GM12878 (cell line): ENCODE results near the gene CCSER1. TPM values are rescaled to one million over a fixed set of nuclear protein-coding genes. Genes with fewer than 3 reads are reported as not detected.

ENCODE experiments used
- ATAC-seq: fragments of 200-7000 bp; cut with Tn5 transposase; 3 replicates; pipeline ENCODE4 v1.9.1; 2020; ENCODE audit warnings: mild to moderate bottlenecking, moderate library complexity
- BruUV-seq: library from RNA; stranded (reverse); fragments of 400-500 nt; replicated peaks from 2 replicates; lab custom pipeline; 2021; lab: Mats Ljungman, UMichigan
- CTCF ChIA-PET: fragments of 300-600 bp; sonication (Branson Sonifier 250); formaldehyde crosslinking; extraction: SDS; loops from one replicate; lab custom pipeline; 2021; ENCODE audit warnings: inconsistent platforms; lab: Yijun Ruan, JAX
- POLR2A ChIA-PET: fragments of 350-600 bp; formaldehyde crosslinking; extraction: SDS; loops from one replicate; lab custom pipeline; 2021; ENCODE audit warnings: inconsistent platforms; lab: Charles Lee
- RAD21 ChIA-PET: fragments of 300-600 bp; sonication (Branson Sonifier 250); formaldehyde crosslinking; loops from one replicate; lab custom pipeline; 2023; ENCODE audit warnings: antibody characterized with exemption; ENCODE audit not compliant: unreplicated experiment; lab: Charles Lee
- SMC1A ChIA-PET: fragments of 300-600 bp; sonication (Branson Sonifier 250); formaldehyde crosslinking; loops from one replicate; lab custom pipeline; 2023; ENCODE audit not compliant: unreplicated experiment, uncharacterized antibody; lab: Charles Lee
- DNase-seq: peaks from one replicate; pipeline ENCODE4 v3.0.0-alpha.2; 2011; ENCODE audit warnings: low read depth, low spot score
- FAIRE-seq: peaks from 3 replicates; lab custom pipeline; 2011; peaks lifted over from hg19 to GRCh38; lab: Jason Lieb, UNC
- H2AFZ ChIP-seq: 2 replicates; pipeline ENCODE4 v1.6.0; 2011; ENCODE audit warnings: low read depth, low read length, control low read depth; ENCODE audit not compliant: control insufficient read depth
- H3K27ac ChIP-seq: 2 replicates; pipeline ENCODE4 v1.5.1; 2011; ENCODE audit warnings: control low read depth; ENCODE audit not compliant: control insufficient read depth, insufficient read depth
- H3K27me3 ChIP-seq, 2 experiments: replicated peaks in 1 of 2; 2 replicates each; pipeline versions ENCODE4 v1.6.0 to v1.6.1; 2011; ENCODE audit warnings: low read length in 1 of 2; ENCODE audit not compliant: control insufficient read depth in 2 of 2, insufficient read depth in 2 of 2
- H3K36me3 ChIP-seq, 2 experiments: 2 replicates each; pipeline ENCODE4 v1.5.1; 2011; ENCODE audit warnings: low read length in 1 of 2; ENCODE audit not compliant: control insufficient read depth in 2 of 2, insufficient read depth in 2 of 2
- H3K4me1 ChIP-seq: 2 replicates; pipeline ENCODE4 v1.6.1; 2011; ENCODE audit warnings: mild to moderate bottlenecking, low read length, moderate library complexity, mixed read lengths; ENCODE audit not compliant: control insufficient read depth, insufficient read depth
- H3K4me2 ChIP-seq: 2 replicates; pipeline ENCODE4 v1.6.0; 2011; ENCODE audit warnings: control low read depth; ENCODE audit not compliant: control insufficient read depth, insufficient read depth
- H3K4me3 ChIP-seq: fragments of 200-600 bp; sonication (generic); 2 replicates; pipeline ENCODE4 v1.5.1; 2016
- H3K79me2 ChIP-seq: 2 replicates; pipeline ENCODE4 v1.6.0; 2011; ENCODE audit warnings: low read length; ENCODE audit not compliant: control insufficient read depth, insufficient read depth
- H3K9ac ChIP-seq: 2 replicates; pipeline ENCODE4 v1.8.0; 2011; ENCODE audit warnings: low read length, control low read depth, mixed read lengths; ENCODE audit not compliant: control insufficient read depth, insufficient read depth
- H3K9me3 ChIP-seq: replicated peaks from 3 replicates; pipeline ENCODE4 v1.5.1; 2011; ENCODE audit warnings: mild to moderate bottlenecking, low read length; ENCODE audit not compliant: control insufficient read depth, insufficient read depth
- H4K20me1 ChIP-seq: 2 replicates; pipeline ENCODE4 v1.6.0; 2011; ENCODE audit not compliant: control insufficient read depth, insufficient read depth
- ATF7 ChIP-seq: fragments of 450-650 bp; IDR thresholded peaks from 2 replicates; pipeline ENCODE4 v1.6.1; 2016; ENCODE audit warnings: low read depth, mild to moderate bottlenecking
- BMI1 ChIP-seq: fragments of 450-650 bp; IDR thresholded peaks from 2 replicates; pipeline ENCODE4 v1.6.1; 2016; ENCODE audit warnings: mild to moderate bottlenecking, moderate library complexity, borderline replicate concordance
- CBX3 ChIP-seq: fragments of 200-600 bp; sonication (generic); IDR thresholded peaks from 2 replicates; pipeline ENCODE4 v1.6.1; 2016; ENCODE audit warnings: low read depth, borderline replicate concordance
- CREM ChIP-seq: IDR thresholded peaks from 2 replicates; pipeline ENCODE4 v1.6.1; 2014; ENCODE audit warnings: antibody characterized with exemption, low read depth
- FOS ChIP-seq: IDR thresholded peaks from 3 replicates; pipeline ENCODE4 v1.6.1; 2011; ENCODE audit warnings: borderline replicate concordance; ENCODE audit not compliant: insufficient read length; ENCODE audit errors: extremely low read depth
- FOXM1 ChIP-seq: IDR thresholded peaks from 2 replicates; pipeline ENCODE4 v1.6.1; 2012; ENCODE audit warnings: low read depth, mild to moderate bottlenecking, inconsistent platforms, low read length, moderate library complexity
- GABPA ChIP-seq: IDR thresholded peaks from 2 replicates; pipeline ENCODE4 v1.6.1; 2014; ENCODE audit warnings: antibody characterized with exemption, low read depth, mild to moderate bottlenecking, inconsistent platforms
- HCFC1 ChIP-seq: fragments of 150-350 bp; IDR thresholded peaks from 2 replicates; pipeline ENCODE4 v1.6.1; 2014; ENCODE audit warnings: low read length
- MEF2B ChIP-seq: fragments of 450-650 bp; IDR thresholded peaks from 2 replicates; pipeline ENCODE4 v1.6.1; 2018; ENCODE audit warnings: mild to moderate bottlenecking, moderate library complexity; ENCODE audit not compliant: partially characterized antibody, poor library complexity, severe bottlenecking
- PML ChIP-seq: IDR thresholded peaks from 2 replicates; pipeline ENCODE4 v1.6.1; 2012; ENCODE audit warnings: low read length, inconsistent platforms
- RAD21 ChIP-seq: IDR thresholded peaks from 2 replicates; pipeline ENCODE4 v1.6.1; 2011; ENCODE audit warnings: mild to moderate bottlenecking, low read depth, low read length, moderate library complexity; ENCODE audit not compliant: insufficient read depth
- RB1 ChIP-seq: fragments of 450-650 bp; formaldehyde crosslinking; IDR thresholded peaks from 2 replicates; pipeline ENCODE4 v1.6.1; 2017; ENCODE audit warnings: mild to moderate bottlenecking, borderline replicate concordance
- SMAD1 ChIP-seq: fragments of 450-650 bp; IDR thresholded peaks from 2 replicates; pipeline ENCODE4 v1.6.1; 2018; ENCODE audit warnings: mild to moderate bottlenecking, low read depth; ENCODE audit not compliant: partially characterized antibody
- YBX1 ChIP-seq: fragments of 450-650 bp; IDR thresholded peaks from 2 replicates; pipeline ENCODE4 v1.6.1; 2016; ENCODE audit warnings: antibody characterized with exemption
- ZNF217 ChIP-seq: fragments of 450-650 bp; IDR thresholded peaks from 2 replicates; pipeline ENCODE4 v1.6.1; 2017; ENCODE audit warnings: antibody characterized with exemption, mild to moderate bottlenecking
- ZNF24 ChIP-seq: fragments of 450-650 bp; IDR thresholded peaks from 2 replicates; pipeline ENCODE4 v1.6.1; 2017; ENCODE audit warnings: antibody characterized with exemption, mild to moderate bottlenecking
- WGBS: methylation state at CpG from one replicate; pipeline ENCODE4 v1.1.6; 2016; ENCODE audit warnings: low lambda C conversion rate; ENCODE audit not compliant: insufficient replicate concordance, insufficient coverage; ENCODE audit errors: missing lambda C conversion rate; 5-methylcytosine and 5-hydroxymethylcytosine counted together
- in situ Hi-C: fragments of 300-500 bp; cut with MboI; formaldehyde crosslinking; loops from 9 replicates; pipeline ENCODE4 v1.14.3; 2018; ENCODE audit warnings: mixed read lengths
- intact Hi-C: fragments of 100-400 bp; cut with micrococcal nuclease; formaldehyde crosslinking; loops from one replicate; pipeline ENCODE4 v1.14.2; 2022; ENCODE audit not compliant: unreplicated experiment
- polyA plus RNA-seq, 11 experiments: library from polyadenylated mRNA; depleted of rRNA in 4 of 11; unstranded in 6 of 11; stranded (reverse) in 5 of 11; fragments of >200 nt; fragmentation: Nextera tagmentation in 4 of 11; fragmentation: Illumina TruSeq in 1 of 11; extraction: Ambion mirVana in 4 of 11; extraction: Trizol in 1 of 11; gene quantifications; 1 replicate in 1 of 11; 2 replicates in 10 of 11; pipeline versions ENCODE4 v1.2.1 to v1.2.3, GENCODE V29; 2011 to 2016; ENCODE audit warnings: inconsistent platforms in 2 of 11, missing spikeins in 2 of 11, low read depth in 1 of 11
- total RNA-seq, 4 experiments: library from RNA; depleted of rRNA in 3 of 4; stranded (reverse); fragments of >200 nt in 3 of 4; fragmentation: Illumina TruSeq in 1 of 4; extraction: Trizol in 1 of 4; gene quantifications; 2 replicates each; pipeline versions ENCODE4 v1.2.1 to v1.2.3, GENCODE V29; 2013 to 2021
- TF ChIP-seq, protein P1 (sequence below): fragments of 450-650 bp; IDR thresholded peaks from 2 replicates; pipeline ENCODE4 v1.6.1; 2017; ENCODE audit warnings: mild to moderate bottlenecking, low read depth, inconsistent platforms; ENCODE audit not compliant: poor library complexity, severe bottlenecking
- TF ChIP-seq, protein P2 (sequence below): fragments of 450-650 bp; IDR thresholded peaks from 2 replicates; pipeline ENCODE4 v1.6.1; 2018; ENCODE audit warnings: mild to moderate bottlenecking, low read depth, moderate library complexity; ENCODE audit not compliant: partially characterized antibody
- TF ChIP-seq, protein P3 (sequence below): fragments of 450-650 bp; formaldehyde crosslinking; IDR thresholded peaks from 2 replicates; pipeline ENCODE4 v1.4.0; 2022; ENCODE audit warnings: mild to moderate bottlenecking, moderate library complexity

CCSER1 gene
- total and polyA plus RNA-seq, 10 of the 15 experiments (the other 5 are each of a cell fraction or from before 2014, with no cell fraction given): 0.22 to 2.7 (median 1.0) TPM

DNA sequence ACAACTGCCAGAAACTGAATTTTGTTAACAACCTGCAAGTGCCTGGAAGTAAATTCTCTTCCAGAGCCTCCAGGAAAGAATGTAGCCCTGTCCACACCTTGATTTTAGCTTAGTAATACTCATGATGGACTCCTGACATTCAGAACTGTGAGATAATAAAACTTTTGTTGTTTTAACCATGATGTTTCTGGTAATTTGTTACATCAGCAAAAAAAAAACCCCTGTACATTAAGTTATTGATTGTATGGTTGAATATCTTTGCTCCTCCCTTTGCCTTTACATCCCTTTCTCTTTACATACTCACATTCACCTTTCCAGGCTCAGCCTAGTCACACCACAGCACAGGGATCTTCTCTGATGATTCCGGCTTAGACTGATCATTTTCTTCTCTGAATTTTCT is 1294.8 kb downstream of the CCSER1 start:
- no peak for DNase-seq
- WGBS: 0% methylated on average over 1 of the region's 1 CpG
- Histone ChIP-seq H3K9me3 (no peaks in the 10 kb centered on the region), H4K20me1 (no peaks in the 10 kb centered on the region), H2AFZ (no peak overlapping the region), H3K4me3 (no peak overlapping the region), H3K27ac (no peak overlapping the region), H3K9ac (no peak overlapping the region), H3K4me1 (no peaks in the 10 kb centered on the region), H3K79me2 (no peaks in the 10 kb centered on the region), H3K27me3 (no peaks in the 10 kb centered on the region), H3K36me3 (no peaks in the 10 kb centered on the region), H3K4me2 (no peak overlapping the region)
- no peak for FAIRE-seq
- POLR2A ChIA-PET: no interaction called here
- ATAC-seq: no peak
- intact Hi-C loops: no loop called here
- no TSS peak for BruUV-seq
- CTCF ChIA-PET: no interaction called here
- in situ Hi-C loops: no loop called here
- SMC1A ChIA-PET: interaction anchor here (0.6 kb wide), 1 partner anchor 428 kb away, joined by 3 read pairs; no protein-coding TSS in a partner anchor
- no peak for TF ChIP-seq CREM
- TF ChIP-seq FOXM1: no peak
- TF ChIP-seq, protein P1, sequence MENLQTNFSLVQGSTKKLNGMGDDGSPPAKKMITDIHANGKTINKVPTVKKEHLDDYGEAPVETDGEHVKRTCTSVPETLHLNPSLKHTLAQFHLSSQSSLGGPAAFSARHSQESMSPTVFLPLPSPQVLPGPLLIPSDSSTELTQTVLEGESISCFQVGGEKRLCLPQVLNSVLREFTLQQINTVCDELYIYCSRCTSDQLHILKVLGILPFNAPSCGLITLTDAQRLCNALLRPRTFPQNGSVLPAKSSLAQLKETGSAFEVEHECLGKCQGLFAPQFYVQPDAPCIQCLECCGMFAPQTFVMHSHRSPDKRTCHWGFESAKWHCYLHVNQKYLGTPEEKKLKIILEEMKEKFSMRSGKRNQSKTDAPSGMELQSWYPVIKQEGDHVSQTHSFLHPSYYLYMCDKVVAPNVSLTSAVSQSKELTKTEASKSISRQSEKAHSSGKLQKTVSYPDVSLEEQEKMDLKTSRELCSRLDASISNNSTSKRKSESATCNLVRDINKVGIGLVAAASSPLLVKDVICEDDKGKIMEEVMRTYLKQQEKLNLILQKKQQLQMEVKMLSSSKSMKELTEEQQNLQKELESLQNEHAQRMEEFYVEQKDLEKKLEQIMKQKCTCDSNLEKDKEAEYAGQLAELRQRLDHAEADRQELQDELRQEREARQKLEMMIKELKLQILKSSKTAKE: no peak
- TF ChIP-seq, protein P2, sequence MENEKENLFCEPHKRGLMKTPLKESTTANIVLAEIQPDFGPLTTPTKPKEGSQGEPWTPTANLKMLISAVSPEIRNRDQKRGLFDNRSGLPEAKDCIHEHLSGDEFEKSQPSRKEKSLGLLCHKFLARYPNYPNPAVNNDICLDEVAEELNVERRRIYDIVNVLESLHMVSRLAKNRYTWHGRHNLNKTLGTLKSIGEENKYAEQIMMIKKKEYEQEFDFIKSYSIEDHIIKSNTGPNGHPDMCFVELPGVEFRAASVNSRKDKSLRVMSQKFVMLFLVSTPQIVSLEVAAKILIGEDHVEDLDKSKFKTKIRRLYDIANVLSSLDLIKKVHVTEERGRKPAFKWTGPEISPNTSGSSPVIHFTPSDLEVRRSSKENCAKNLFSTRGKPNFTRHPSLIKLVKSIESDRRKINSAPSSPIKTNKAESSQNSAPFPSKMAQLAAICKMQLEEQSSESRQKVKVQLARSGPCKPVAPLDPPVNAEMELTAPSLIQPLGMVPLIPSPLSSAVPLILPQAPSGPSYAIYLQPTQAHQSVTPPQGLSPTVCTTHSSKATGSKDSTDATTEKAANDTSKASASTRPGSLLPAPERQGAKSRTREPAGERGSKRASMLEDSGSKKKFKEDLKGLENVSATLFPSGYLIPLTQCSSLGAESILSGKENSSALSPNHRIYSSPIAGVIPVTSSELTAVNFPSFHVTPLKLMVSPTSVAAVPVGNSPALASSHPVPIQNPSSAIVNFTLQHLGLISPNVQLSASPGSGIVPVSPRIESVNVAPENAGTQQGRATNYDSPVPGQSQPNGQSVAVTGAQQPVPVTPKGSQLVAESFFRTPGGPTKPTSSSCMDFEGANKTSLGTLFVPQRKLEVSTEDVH: no peak
- no peak for TF ChIP-seq SMAD1
- no peak for TF ChIP-seq BMI1
- TF ChIP-seq, protein P3, sequence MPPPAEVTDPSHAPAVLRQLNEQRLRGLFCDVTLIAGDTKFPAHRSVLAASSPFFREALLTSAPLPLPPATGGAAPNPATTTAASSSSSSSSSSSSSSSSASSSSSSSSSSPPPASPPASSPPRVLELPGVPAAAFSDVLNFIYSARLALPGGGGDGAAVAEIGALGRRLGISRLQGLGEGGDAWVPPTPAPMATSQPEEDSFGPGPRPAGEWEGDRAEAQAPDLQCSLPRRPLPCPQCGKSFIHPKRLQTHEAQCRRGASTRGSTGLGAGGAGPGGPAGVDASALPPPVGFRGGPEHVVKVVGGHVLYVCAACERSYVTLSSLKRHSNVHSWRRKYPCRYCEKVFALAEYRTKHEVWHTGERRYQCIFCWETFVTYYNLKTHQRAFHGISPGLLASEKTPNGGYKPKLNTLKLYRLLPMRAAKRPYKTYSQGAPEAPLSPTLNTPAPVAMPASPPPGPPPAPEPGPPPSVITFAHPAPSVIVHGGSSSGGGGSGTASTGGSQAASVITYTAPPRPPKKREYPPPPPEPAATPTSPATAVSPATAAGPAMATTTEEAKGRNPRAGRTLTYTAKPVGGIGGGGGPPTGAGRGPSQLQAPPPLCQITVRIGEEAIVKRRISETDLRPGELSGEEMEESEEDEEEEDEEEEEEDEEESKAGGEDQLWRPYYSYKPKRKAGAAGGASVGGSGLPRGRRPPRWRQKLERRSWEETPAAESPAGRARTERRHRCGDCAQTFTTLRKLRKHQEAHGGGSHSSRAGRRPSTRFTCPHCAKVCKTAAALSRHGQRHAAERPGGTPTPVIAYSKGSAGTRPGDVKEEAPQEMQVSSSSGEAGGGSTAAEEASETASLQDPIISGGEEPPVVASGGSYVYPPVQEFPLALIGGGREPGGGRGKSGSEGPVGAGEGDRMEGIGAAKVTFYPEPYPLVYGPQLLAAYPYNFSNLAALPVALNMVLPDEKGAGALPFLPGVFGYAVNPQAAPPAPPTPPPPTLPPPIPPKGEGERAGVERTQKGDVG: no peak
- no peak for TF ChIP-seq RB1
- no peak for TF ChIP-seq ATF7
- TF ChIP-seq RAD21: no peak
- no peak for TF ChIP-seq FOS
- TF ChIP-seq CBX3: no peak
- no peak for TF ChIP-seq PML
- TF ChIP-seq HCFC1: no peak
- TF ChIP-seq ZNF24: no peak
- no peak for TF ChIP-seq MEF2B
- TF ChIP-seq GABPA: no peak
- no peak for TF ChIP-seq YBX1
- TF ChIP-seq ZNF217: no peak
- RAD21 ChIA-PET: no interaction called here
